H1 (cell line): ENCODE data around the gene PDHB. TPM values are rescaled to one million over a fixed set of nuclear protein-coding genes. Genes with fewer than 3 reads are reported as not detected.

Experiments
- CTCF ChIA-PET: fragments of 300-600 bp; sonication (Branson Sonifier 250); formaldehyde crosslinking; loops from one replicate; lab custom pipeline; 2021; ENCODE audit not compliant: partially characterized antibody; lab: Charles Lee
- POLR2A ChIA-PET: fragments of 300-600 bp; sonication (Branson Sonifier 250); formaldehyde crosslinking; loops from one replicate; lab custom pipeline; 2021; ENCODE audit warnings: inconsistent platforms; ENCODE audit not compliant: partially characterized antibody; lab: Charles Lee
- DNase-seq, 2 experiments: peaks; one replicate each; pipeline versions ENCODE4 v3.0.0 to v3.0.0-alpha.2; 2010 to 2022; ENCODE audit warnings: low spot score in 2 of 2, low read depth in 1 of 2, mixed read lengths in 1 of 2
- FAIRE-seq: peaks from 2 replicates; lab custom pipeline; 2011; peaks lifted over from hg19 to GRCh38; lab: Jason Lieb, UNC
- H2AFZ ChIP-seq: 2 replicates; pipeline ENCODE4 v1.8.1; 2012; ENCODE audit warnings: low read length, inconsistent platforms
- H2AK5ac ChIP-seq: 2 replicates; pipeline ENCODE4 v1.6.1; 2013; ENCODE audit warnings: low read depth, low read length
- H2BK120ac ChIP-seq: replicated peaks from 2 replicates; pipeline ENCODE3; 2013; ENCODE audit warnings: low read depth, low read length, inconsistent platforms
- H2BK12ac ChIP-seq: 2 replicates; pipeline ENCODE4 v1.6.1; 2013; ENCODE audit warnings: low read depth, low read length
- H2BK15ac ChIP-seq: 2 replicates; pipeline ENCODE4 v1.6.1; 2013; ENCODE audit warnings: low read length
- H2BK20ac ChIP-seq: 2 replicates; pipeline ENCODE4 v1.6.1; 2013; ENCODE audit warnings: low read length
- H2BK5ac ChIP-seq: 2 replicates; pipeline ENCODE4 v1.6.1; 2013; ENCODE audit warnings: low read depth, low read length
- H3K14ac ChIP-seq: 2 replicates; pipeline ENCODE4 v1.6.1; 2013; ENCODE audit warnings: inconsistent platforms; ENCODE audit not compliant: insufficient read length
- H3K18ac ChIP-seq: 2 replicates; pipeline ENCODE4 v1.6.1; 2013; ENCODE audit warnings: low read length; ENCODE audit errors: extremely low read depth
- H3K23ac ChIP-seq: 2 replicates; pipeline ENCODE4 v1.6.1; 2013; ENCODE audit warnings: inconsistent platforms; ENCODE audit not compliant: insufficient read length
- H3K23me2 ChIP-seq: 2 replicates; pipeline ENCODE4 v1.6.1; 2013; ENCODE audit warnings: low read depth, low read length
- H3K27ac ChIP-seq: 2 replicates; pipeline ENCODE4 v1.6.1; 2011; ENCODE audit warnings: low read depth, low read length, inconsistent platforms
- H3K27me3 ChIP-seq, 4 experiments: replicated peaks in 1 of 4; 1 replicate in 1 of 4; 2 replicates in 3 of 4; pipeline versions ENCODE4 v1.6.1 to v1.8.1; 2011 to 2013; ENCODE audit warnings: low read length in 3 of 4, mild to moderate bottlenecking in 3 of 4, inconsistent platforms in 2 of 4, mixed read lengths in 2 of 4, moderate library complexity in 1 of 4; ENCODE audit not compliant: control insufficient read depth in 3 of 4, insufficient read depth in 3 of 4; ENCODE audit errors: extremely low read depth in 1 of 4
- H3K36me3 ChIP-seq, 4 experiments: 2 replicates each; pipeline versions ENCODE4 v1.6.1 to v1.8.1; 2011 to 2013; ENCODE audit warnings: mild to moderate bottlenecking in 4 of 4, low read length in 3 of 4, moderate library complexity in 2 of 4, control low read depth in 1 of 4, inconsistent platforms in 1 of 4; ENCODE audit not compliant: insufficient read depth in 4 of 4, control insufficient read depth in 2 of 4
- H3K4ac ChIP-seq: replicated peaks from 2 replicates; pipeline ENCODE3; 2013; ENCODE audit warnings: low read length, low read depth, mixed read lengths, inconsistent platforms; ENCODE audit not compliant: insufficient read length
- H3K4me1 ChIP-seq, 4 experiments: replicated peaks in 1 of 4; 1 replicate in 1 of 4; 2 replicates in 3 of 4; pipeline versions ENCODE4 v1.6.1 to v1.8.1; 2011 to 2013; ENCODE audit warnings: low read length in 3 of 4, inconsistent platforms in 2 of 4, mixed read lengths in 1 of 4; ENCODE audit not compliant: insufficient read depth in 4 of 4, control insufficient read depth in 3 of 4
- H3K4me2 ChIP-seq, 2 experiments: 2 replicates each; pipeline versions ENCODE4 v1.6.1 to v1.8.1; 2011 to 2013; ENCODE audit warnings: low read depth in 2 of 2, low read length in 2 of 2, control low read depth in 1 of 2, inconsistent platforms in 1 of 2, mild to moderate bottlenecking in 1 of 2; ENCODE audit not compliant: insufficient read depth in 1 of 2
- H3K4me3 ChIP-seq, 4 experiments: fragments of 200-600, 300-600 bp in 1 of 4; sonication (generic), shearing (Covaris generic), sonication (Bioruptor Twin) in 1 of 4; 2 replicates each; pipeline versions ENCODE4 v1.5.1 to v1.8.1; 2011 to 2016; ENCODE audit warnings: low read length in 4 of 4, low read depth in 3 of 4, control low read depth in 2 of 4, inconsistent platforms in 2 of 4, mild to moderate bottlenecking in 2 of 4, mixed read lengths in 1 of 4, moderate library complexity in 1 of 4; ENCODE audit not compliant: insufficient read depth in 2 of 4; ENCODE audit errors: extremely low read depth in 1 of 4
- H3K56ac ChIP-seq: replicated peaks from 2 replicates; pipeline ENCODE3; 2013; ENCODE audit warnings: low read depth, mild to moderate bottlenecking, mixed read lengths, low read length, inconsistent platforms; ENCODE audit not compliant: insufficient read length
- H3K79me1 ChIP-seq: 2 replicates; pipeline ENCODE4 v1.6.1; 2013; ENCODE audit warnings: low read depth, low read length, control low read depth
- H3K79me2 ChIP-seq, 2 experiments: 2 replicates each; pipeline versions ENCODE4 v1.6.1 to v1.8.1; 2012 to 2013; ENCODE audit warnings: low read length in 2 of 2, mild to moderate bottlenecking in 2 of 2, inconsistent platforms in 1 of 2; ENCODE audit not compliant: insufficient read depth in 2 of 2, control insufficient read depth in 1 of 2
- H3K9ac ChIP-seq, 4 experiments: replicated peaks in 1 of 4; 1 replicate in 1 of 4; 2 replicates in 3 of 4; pipeline versions ENCODE4 v1.6.1 to v1.8.1; 2011 to 2013; ENCODE audit warnings: low read depth in 3 of 4, low read length in 3 of 4, control low read depth in 2 of 4, mild to moderate bottlenecking in 2 of 4, moderate library complexity in 2 of 4, inconsistent platforms in 1 of 4; ENCODE audit errors: extremely low read depth in 1 of 4
- H3K9me3 ChIP-seq, 2 experiments: 2 replicates each; pipeline versions ENCODE4 v1.6.1 to v1.8.1; 2012 to 2013; ENCODE audit warnings: mild to moderate bottlenecking in 2 of 2, moderate library complexity in 2 of 2, control low read depth in 1 of 2, inconsistent platforms in 1 of 2, low read depth in 1 of 2, low read length in 1 of 2, mixed read lengths in 1 of 2; ENCODE audit not compliant: insufficient read depth in 2 of 2
- H4K20me1 ChIP-seq, 2 experiments: replicated peaks in 1 of 2; 2 replicates each; pipeline versions ENCODE3 to v1.8.1; 2011 to 2013; ENCODE audit warnings: inconsistent platforms in 2 of 2, low read length in 2 of 2, mild to moderate bottlenecking in 1 of 2; ENCODE audit not compliant: insufficient read depth in 2 of 2, control insufficient read depth in 1 of 2
- H4K5ac ChIP-seq: 2 replicates; pipeline ENCODE4 v1.6.1; 2013; ENCODE audit warnings: low read length, low read depth, mixed read lengths, inconsistent platforms; ENCODE audit not compliant: insufficient read length
- H4K8ac ChIP-seq: 2 replicates; pipeline ENCODE4 v1.8.0; 2013; ENCODE audit warnings: mild to moderate bottlenecking, moderate library complexity, low read length, inconsistent platforms; ENCODE audit not compliant: insufficient read depth; ENCODE audit errors: extremely low read depth
- H4K91ac ChIP-seq: replicated peaks from 2 replicates; pipeline ENCODE3; 2013; ENCODE audit warnings: low read length, mixed read lengths, inconsistent platforms; ENCODE audit not compliant: insufficient read length
- HDAC2 ChIP-seq, 2 experiments: fragments of 300-600 bp in 1 of 2; sonication (generic) in 1 of 2; IDR thresholded peaks; 2 replicates each; pipeline ENCODE4 v1.6.1; 2011 to 2012; ENCODE audit warnings: low read depth in 2 of 2, low read length in 2 of 2, mild to moderate bottlenecking in 2 of 2, moderate library complexity in 2 of 2, borderline replicate concordance in 1 of 2, inconsistent platforms in 1 of 2
- POU5F1 ChIP-seq: IDR thresholded peaks from 2 replicates; pipeline ENCODE4 v1.6.1; 2011; ENCODE audit warnings: low read depth, mild to moderate bottlenecking, low read length, moderate library complexity
- SP4 ChIP-seq: IDR thresholded peaks from 2 replicates; pipeline ENCODE4 v1.6.1; 2012; ENCODE audit warnings: low read length, inconsistent platforms
- WGBS, 2 experiments: shearing (Covaris generic) in 1 of 2; methylation state at CpG; one replicate each; pipeline versions ENCODE4 v1.1.6 to v1.1.7; 2013 to 2015; ENCODE audit warnings: low lambda C conversion rate in 2 of 2, mixed read lengths in 2 of 2, inconsistent platforms in 1 of 2, low coverage in 1 of 2, missing lambda C conversion rate in 1 of 2; ENCODE audit not compliant: insufficient replicate concordance in 2 of 2, insufficient coverage in 1 of 2, insufficient read length in 1 of 2; ENCODE audit errors: extremely low coverage in 1 of 2, missing lambda C conversion rate in 1 of 2; 5-methylcytosine and 5-hydroxymethylcytosine counted together
- polyA plus RNA-seq, 7 experiments: library from polyadenylated mRNA; depleted of rRNA in 3 of 7; stranded (reverse) in 5 of 7; unstranded in 2 of 7; fragments of >200 nt in 5 of 7; fragments of 200-250 nt in 2 of 7; gene quantifications; 1 replicate in 5 of 7; 2 replicates in 1 of 7; 4 replicates in 1 of 7; pipeline versions ENCODE4 v1.2.1 to v1.2.3, GENCODE V29; 2011 to 2013; ENCODE audit warnings: missing spikeins in 2 of 7, mixed read lengths in 2 of 7
- total RNA-seq: library from RNA; stranded (reverse); fragmentation: NEBNext Ultra II Directional; extraction: Animal tissue kit (Norgen Biotek cat#: 25700); gene quantifications from 2 replicates; pipeline ENCODE4 v1.2.1, GENCODE V29; 2021

The PDHB gene
- total and polyA plus RNA-seq, 2 of the 8 experiments (the other 6 are each of a cell fraction or from before 2014, with no cell fraction given) = 90.4 to 140 TPM

DNA sequence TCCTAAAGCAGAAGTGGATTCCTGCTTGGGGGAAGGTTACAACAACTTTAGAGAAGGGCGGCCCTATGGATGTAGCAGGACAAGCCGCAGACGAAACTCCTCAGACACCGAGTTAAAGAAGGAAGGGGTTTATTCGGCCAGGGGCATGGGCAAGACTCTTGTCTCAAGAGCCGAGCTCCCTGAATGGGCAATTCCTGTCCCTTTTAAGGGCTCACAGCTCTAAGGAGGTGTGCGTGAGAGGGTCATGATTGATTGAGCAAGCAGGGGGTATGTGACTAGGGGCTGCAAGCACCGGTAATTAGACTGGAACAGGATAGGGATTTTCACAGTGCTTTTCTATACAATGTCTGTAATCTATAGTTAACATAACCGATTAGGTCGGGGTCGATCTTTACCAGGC lies 879 bp upstream of the PDHB start:
- peak overlapping the region; percentile 97 for H2BK12ac ChIP-seq
- DNase-seq = no peak
- H2BK20ac ChIP-seq = 0 out of 2 replicates have a peak overlapping the region, but pooled peaks have one; percentile 57
- H3K4me1 ChIP-seq = peaks cover 0 to 21% (median 12%) of the 10 kb centered on the region in 4 experiments; a peak in 5 of 7 replicates
- no peaks in the 10 kb centered on the region for H3K27me3 ChIP-seq
- no peaks in the 10 kb centered on the region for H3K9me3 ChIP-seq
- ChIA-PET CTCF (interaction anchor here (0.9 to 3.3 kb wide), 9 partner anchors 17 to 126 kb away, joined by 3 to 10 read pairs (median 5); no protein-coding TSS in a partner anchor), POLR2A (interaction anchor here (0.8 to 3.3 kb wide), 19 partner anchors 8 to 259 kb away, joined by 3 to 30 read pairs (median 4); partner anchors contain the start of gene KCTD6)
- no peak overlapping the region for H2BK120ac ChIP-seq
- no peak overlapping the region for H4K8ac ChIP-seq
- H3K79me1 ChIP-seq = no peaks in the 10 kb centered on the region
- peak overlapping the region; percentile 98; the same call in 1 of the 2 replicates for H2BK5ac ChIP-seq
- no peak overlapping the region; the same call in 1 of the 2 replicates for H2AK5ac ChIP-seq
- TF ChIP-seq SP4 (no peak), HDAC2 (IDR thresholded peaks at IDR 0.05; ENCODE audit: borderline replicate concordance in 1 of 2, low read depth in 2 of 2, low read length in 2 of 2) (0 out of 4 replicates have a peak, but pooled peaks of 1 of the 2 experiments have one; percentile 2), POU5F1 (0 out of 2 replicates have a peak, but pooled peaks have one; percentile 7)
- H4K5ac ChIP-seq = peak overlapping the region; percentile 31
- H3K56ac ChIP-seq = no peak overlapping the region
- peak overlapping the region; percentile 83 for H4K91ac ChIP-seq
- peaks cover 5% of the 10 kb centered on the region; the same call in 1 of the 2 replicates for H3K23me2 ChIP-seq
- peak overlapping the region in 1 of 4 experiments; percentile 29; a peak in 1 of 8 replicates for H3K4me3 ChIP-seq
- no peak overlapping the region for H3K14ac ChIP-seq
- H3K4me2 ChIP-seq = peak overlapping the region; percentile 5 to 72; a peak in 2 of 4 replicates
- H3K18ac ChIP-seq = 0 out of 2 replicates have a peak overlapping the region, but pooled peaks have one; percentile 49
- peak overlapping the region; percentile 17; the same call in 1 of the 2 replicates for H3K27ac ChIP-seq
- peaks cover 0 to 3% of the 10 kb centered on the region in 2 experiments for H4K20me1 ChIP-seq
- no peak overlapping the region for H3K23ac ChIP-seq
- peaks cover 18 to 24% (median 23%) of the 10 kb centered on the region in 4 experiments; a peak in 7 of 8 replicates for H3K36me3 ChIP-seq
- peak overlapping the region; percentile 99; the same call in 1 of the 2 replicates for H2BK15ac ChIP-seq
- WGBS, 2 experiments = 63% methylated on average over 11 of the region's 11 CpGs; no CpG with 5 or more reads in 1 of the 2 experiments
- H3K9ac ChIP-seq = no peak overlapping the region
- H2AFZ ChIP-seq = no peak overlapping the region
- peaks cover 0 to 20% of the 10 kb centered on the region in 2 experiments; a peak in 2 of 4 replicates for H3K79me2 ChIP-seq
- no peak for FAIRE-seq
- H3K4ac ChIP-seq = no peak overlapping the region
